ENCODE results near the gene BCAS3.

DNA sequence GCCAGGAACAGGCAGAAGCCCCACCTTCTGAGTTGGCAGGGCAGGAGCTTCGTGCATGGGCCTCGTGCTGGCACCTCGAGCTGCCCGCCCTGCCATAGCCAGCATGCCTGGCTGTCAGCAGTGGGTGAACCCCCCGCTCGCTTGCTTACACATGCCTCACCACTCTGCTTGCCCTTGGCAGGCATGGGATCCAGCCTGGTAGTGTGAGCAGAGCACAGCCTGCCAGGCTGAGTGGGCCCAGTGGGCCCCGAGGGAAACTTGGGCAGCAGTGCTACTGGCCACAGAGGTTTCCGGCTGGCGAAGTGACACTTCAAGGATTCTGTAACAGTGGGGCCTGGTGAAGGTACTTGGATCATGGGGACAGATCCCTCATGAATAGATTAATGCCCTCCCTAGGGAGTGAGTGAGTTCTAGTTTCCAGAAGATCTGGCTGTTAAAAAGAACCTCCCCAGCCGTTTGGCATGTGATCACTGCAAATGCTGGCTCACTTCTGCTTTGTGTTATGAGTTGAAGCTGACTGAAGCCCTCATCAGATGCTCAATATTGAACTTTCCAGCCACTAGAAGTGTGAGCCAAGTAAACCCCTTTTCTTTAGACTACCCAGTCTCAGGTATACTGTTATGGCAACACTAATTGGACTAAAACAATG lies 114.7 kb downstream of the BCAS3 start:
- TF ChIP-seq, protein P1, sequence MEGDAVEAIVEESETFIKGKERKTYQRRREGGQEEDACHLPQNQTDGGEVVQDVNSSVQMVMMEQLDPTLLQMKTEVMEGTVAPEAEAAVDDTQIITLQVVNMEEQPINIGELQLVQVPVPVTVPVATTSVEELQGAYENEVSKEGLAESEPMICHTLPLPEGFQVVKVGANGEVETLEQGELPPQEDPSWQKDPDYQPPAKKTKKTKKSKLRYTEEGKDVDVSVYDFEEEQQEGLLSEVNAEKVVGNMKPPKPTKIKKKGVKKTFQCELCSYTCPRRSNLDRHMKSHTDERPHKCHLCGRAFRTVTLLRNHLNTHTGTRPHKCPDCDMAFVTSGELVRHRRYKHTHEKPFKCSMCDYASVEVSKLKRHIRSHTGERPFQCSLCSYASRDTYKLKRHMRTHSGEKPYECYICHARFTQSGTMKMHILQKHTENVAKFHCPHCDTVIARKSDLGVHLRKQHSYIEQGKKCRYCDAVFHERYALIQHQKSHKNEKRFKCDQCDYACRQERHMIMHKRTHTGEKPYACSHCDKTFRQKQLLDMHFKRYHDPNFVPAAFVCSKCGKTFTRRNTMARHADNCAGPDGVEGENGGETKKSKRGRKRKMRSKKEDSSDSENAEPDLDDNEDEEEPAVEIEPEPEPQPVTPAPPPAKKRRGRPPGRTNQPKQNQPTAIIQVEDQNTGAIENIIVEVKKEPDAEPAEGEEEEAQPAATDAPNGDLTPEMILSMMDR (IDR thresholded peaks at IDR 0.05 in 4 of 5, conservative IDR thresholded peaks at IDR 0.05 in 1 of 5), result no peak
- no peak for TF ChIP-seq POLR2A (IDR thresholded peaks at IDR 0.05)
